Measurements from ENCODE around the gene SLC4A2. TPM values are rescaled to one million over a fixed set of nuclear protein-coding genes. Genes with fewer than 3 reads are reported as not detected.

SLC4A2 gene
- total and polyA plus RNA-seq, 4 donors = 27.5 to 98.8 (median 72.6) TPM

- H3K27ac ChIP-seq (ENCODE audit: low read depth in 1 of 2, low read length in 2 of 2) = no peak overlapping the region
- H3K4me1 ChIP-seq (ENCODE audit: control insufficient read depth in 4 of 4, insufficient read depth in 4 of 4, low read length in 3 of 4) = peaks cover 6 to 28% (median 14%) of the 10 kb centered on the region in 4 donors
- H3K27me3 ChIP-seq (ENCODE audit: control insufficient read depth in 4 of 4, insufficient read depth in 4 of 4, low read length in 3 of 4) = peaks cover 0 to 4% (median under 1%) of the 10 kb centered on the region in 4 donors
- no peak for DNase-seq (ENCODE audit: low spot score)
- no peak overlapping the region for H3K4me3 ChIP-seq (ENCODE audit: low read depth in 1 of 3, low read length in 3 of 3)
- TF ChIP-seq GABPA (IDR thresholded peaks at IDR 0.05 in 1 of 2, conservative IDR thresholded peaks at IDR 0.05 in 1 of 2) (no peak), CTCF (IDR thresholded peaks at IDR 0.05; ENCODE audit: low read depth, low read length, missing input control) (no peak), HNF4A (conservative IDR thresholded peaks at IDR 0.05) (no peak), MAX (IDR thresholded peaks at IDR 0.05) (no peak), REST (IDR thresholded peaks at IDR 0.05) (no peak), HNF4G (IDR thresholded peaks at IDR 0.05) (no peak), EGR1 (IDR thresholded peaks at IDR 0.05; ENCODE audit: low read depth in 2 of 2) (no peak), RXRA (IDR thresholded peaks at IDR 0.05) (no peak), SP1 (IDR thresholded peaks at IDR 0.05) (no peak), ATF3 (IDR thresholded peaks at IDR 0.05) (no peak), TAF1 (conservative IDR thresholded peaks at IDR 0.05) (no peak), NR2F2 (IDR thresholded peaks at IDR 0.05) (no peak), ZBTB33 (IDR thresholded peaks at IDR 0.05) (no peak), JUND (IDR thresholded peaks at IDR 0.05) (no peak), FOXA2 (IDR thresholded peaks at IDR 0.05) (no peak), YY1 (IDR thresholded peaks at IDR 0.05) (no peak), FOXA1 (IDR thresholded peaks at IDR 0.05) (no peak), RAD21 (IDR thresholded peaks at IDR 0.05) (no peak)
- WGBS = 73% methylated on average over 8 of the region's 8 CpGs
- no peaks in the 10 kb centered on the region for H3K36me3 ChIP-seq (ENCODE audit: control insufficient read depth in 4 of 4, insufficient read depth in 3 of 4, low read depth in 1 of 4, low read length in 3 of 4)
- no peak overlapping the region for H3K9ac ChIP-seq (ENCODE audit: low read depth in 1 of 2, low read length in 2 of 2)
- no peaks in the 10 kb centered on the region for H3K9me3 ChIP-seq (ENCODE audit: control insufficient read depth in 4 of 4, low read length in 3 of 4)
Observed at GRCh38 chr7:151014950-151015349, 44.4 kb upstream of the SLC4A2 start.
